Ishikawa (cell line): ENCODE measurements around the gene PFKM.

Source experiments
- CEBPB ChIP-seq: IDR thresholded peaks from 2 replicates; pipeline ENCODE4 v1.6.1; 2012
- CREB1 ChIP-seq: IDR thresholded peaks from 2 replicates; pipeline ENCODE4 v1.6.1; 2012; ENCODE audit warnings: low read depth
- EGR1 ChIP-seq: IDR thresholded peaks from 2 replicates; pipeline ENCODE4 v1.6.1; 2012
- EP300 ChIP-seq: IDR thresholded peaks from 2 replicates; pipeline ENCODE4 v1.6.1; 2012; ENCODE audit warnings: borderline replicate concordance
- FOXM1 ChIP-seq: IDR thresholded peaks from 2 replicates; pipeline ENCODE4 v1.6.1; 2012; ENCODE audit warnings: low read depth, borderline replicate concordance
- MAX ChIP-seq: IDR thresholded peaks from 2 replicates; pipeline ENCODE4 v1.6.1; 2012
- NFIC ChIP-seq: IDR thresholded peaks from 2 replicates; pipeline ENCODE4 v1.6.1; 2012
- RAD21 ChIP-seq: IDR thresholded peaks from 2 replicates; pipeline ENCODE4 v1.6.1; 2012; ENCODE audit warnings: low read depth
- REST ChIP-seq: IDR thresholded peaks from 2 replicates; pipeline ENCODE4 v1.6.1; 2012; ENCODE audit warnings: low read depth, mild to moderate bottlenecking
- TAF1 ChIP-seq: IDR thresholded peaks from 2 replicates; pipeline ENCODE4 v1.6.1; 2012; ENCODE audit warnings: low read depth, mild to moderate bottlenecking
- USF1 ChIP-seq: IDR thresholded peaks from 2 replicates; pipeline ENCODE4 v1.6.1; 2012
- YY1 ChIP-seq: IDR thresholded peaks from 2 replicates; pipeline ENCODE4 v1.6.1; 2012; ENCODE audit warnings: low read depth
- ZBTB7A ChIP-seq: IDR thresholded peaks from 2 replicates; pipeline ENCODE4 v1.6.1; 2012; ENCODE audit warnings: low read depth

- no peak for TF ChIP-seq FOXM1
- TF ChIP-seq REST, result no peak
- no peak for TF ChIP-seq TAF1
- TF ChIP-seq EGR1, result no peak
- no peak for TF ChIP-seq CEBPB
- no peak for TF ChIP-seq EP300
- TF ChIP-seq YY1, result no peak
- no peak for TF ChIP-seq CREB1
- TF ChIP-seq USF1, result no peak
- no peak for TF ChIP-seq NFIC
- no peak for TF ChIP-seq ZBTB7A
- TF ChIP-seq MAX, result no peak
- no peak for TF ChIP-seq RAD21
Measured at GRCh38 chr12:48115957-48116356, 3.2 kb upstream of the PFKM start.
